ENCODE data around the gene ANK2.

The ANK2 gene

DNA sequence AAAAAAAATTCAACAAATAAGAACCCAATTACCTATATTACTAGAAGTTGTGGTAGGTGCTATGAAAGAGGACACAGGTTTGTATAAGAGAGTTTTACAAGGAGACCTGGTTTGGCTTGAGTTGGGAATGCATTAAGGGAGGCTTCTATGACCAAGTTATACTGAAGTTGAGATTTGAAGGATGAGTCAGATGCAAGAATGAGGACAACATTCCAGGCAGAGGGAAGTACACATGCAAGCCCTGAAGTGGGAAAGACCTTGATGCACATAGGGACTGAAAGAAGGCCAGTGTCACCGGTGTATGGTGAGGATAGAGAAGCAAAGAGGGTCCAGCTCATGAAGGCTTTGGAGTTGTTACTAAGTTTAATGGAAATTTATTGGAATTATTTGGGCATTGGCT, 52.2 kb downstream of the ANK2 start:
- DNase-seq, result no peak

DNA sequence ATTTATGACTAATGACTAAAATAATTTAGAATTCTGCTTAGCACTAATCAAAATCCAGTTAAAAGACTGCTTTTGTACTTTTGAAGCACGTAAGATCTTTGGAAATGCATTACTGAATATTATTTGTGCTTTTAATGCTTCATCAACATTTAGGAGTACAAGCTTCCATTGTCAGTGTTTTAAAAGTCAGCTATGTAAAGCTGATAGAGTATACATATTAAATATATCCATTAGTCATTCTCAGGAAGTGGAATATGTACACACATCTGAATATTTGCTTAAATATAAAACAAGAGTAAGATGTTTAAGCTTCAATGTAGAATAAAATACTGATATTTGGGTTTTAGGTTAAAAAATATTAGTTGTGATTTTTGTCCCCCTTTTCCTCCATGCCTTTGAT, 54.1 kb downstream of the ANK2 start:
- no peak for DNase-seq

DNA sequence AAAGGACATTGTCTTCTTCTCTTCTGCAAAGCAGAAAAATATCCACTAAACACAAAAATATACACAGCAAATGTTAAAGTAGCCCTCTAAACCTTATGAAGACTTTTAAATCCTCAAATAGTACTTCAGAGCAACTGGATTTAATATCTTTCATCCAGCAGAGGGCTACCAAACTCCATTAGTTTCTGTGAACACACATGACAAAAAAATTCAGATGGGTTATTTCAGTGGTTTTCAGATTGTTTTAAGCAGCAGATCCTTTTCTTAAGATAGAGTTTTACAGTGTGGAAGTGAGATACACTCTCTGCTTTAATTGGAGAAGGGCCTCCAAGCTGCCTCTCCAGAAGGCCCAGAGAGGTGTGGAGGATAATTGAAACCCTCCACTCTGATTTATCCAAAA, 56.7 kb downstream of the ANK2 start:
- peak; percentile 35 for DNase-seq

DNA sequence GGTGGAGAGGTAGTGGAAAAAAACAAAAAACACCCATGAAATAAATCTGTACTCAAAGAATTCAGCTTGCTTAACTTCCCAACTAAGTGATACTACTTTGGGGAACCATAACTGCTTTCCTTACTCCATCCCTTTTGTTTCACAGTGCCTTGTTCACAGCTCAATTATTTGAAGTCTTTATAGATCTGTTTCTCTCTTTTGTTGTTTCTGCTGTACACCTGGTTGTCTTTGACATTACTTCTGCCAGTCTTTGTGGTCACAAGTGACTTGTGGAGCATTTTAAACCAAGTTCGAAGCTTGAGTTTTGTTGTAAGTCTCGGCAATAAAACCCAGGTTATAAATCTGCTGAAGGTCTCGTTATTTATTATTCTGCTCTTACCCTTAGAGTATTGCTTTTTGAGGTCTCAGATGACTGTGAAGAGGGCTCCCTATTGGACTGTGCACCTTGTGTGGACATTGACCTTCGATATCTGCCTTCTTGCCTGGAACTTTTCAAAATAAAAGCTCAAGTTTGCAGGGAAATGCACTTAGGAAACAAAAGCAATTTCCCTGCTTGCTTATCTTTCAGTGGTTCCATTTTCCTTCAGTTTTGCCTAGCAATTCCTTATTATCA, 59.8 kb downstream of the ANK2 start:
- DNase-seq, result no peak

DNA sequence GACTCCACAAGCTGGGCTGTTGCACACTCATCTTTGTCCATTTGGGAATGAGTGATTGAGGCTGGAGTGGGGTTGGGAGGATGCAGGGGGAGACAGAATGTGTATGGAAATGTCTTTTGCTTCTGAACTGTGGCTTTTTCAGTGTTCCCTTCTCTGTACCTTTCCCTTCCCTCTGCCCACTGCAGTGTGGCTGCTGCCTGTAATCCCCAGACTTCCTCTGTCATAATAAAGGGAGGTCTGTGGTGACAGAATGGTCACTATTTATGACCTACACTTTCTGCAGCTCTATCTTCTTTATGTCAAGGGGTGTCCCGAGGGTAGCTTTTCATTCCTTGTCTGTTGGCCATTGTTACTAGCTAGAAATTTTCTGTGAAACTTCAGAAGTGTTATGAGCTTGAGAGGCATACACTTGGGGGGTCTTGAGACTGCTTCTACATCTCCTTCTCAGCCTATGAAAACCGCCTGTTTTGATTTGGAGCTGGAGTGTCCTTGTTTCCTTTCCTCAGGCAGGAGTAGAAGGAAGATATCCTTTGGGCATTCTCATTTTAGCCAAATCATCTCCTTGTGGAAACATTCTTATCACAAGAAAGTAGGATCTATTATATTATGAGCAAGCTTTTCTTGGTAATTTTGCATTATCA, 63.0 kb downstream of the ANK2 start:
- DNase-seq, result no peak

DNA sequence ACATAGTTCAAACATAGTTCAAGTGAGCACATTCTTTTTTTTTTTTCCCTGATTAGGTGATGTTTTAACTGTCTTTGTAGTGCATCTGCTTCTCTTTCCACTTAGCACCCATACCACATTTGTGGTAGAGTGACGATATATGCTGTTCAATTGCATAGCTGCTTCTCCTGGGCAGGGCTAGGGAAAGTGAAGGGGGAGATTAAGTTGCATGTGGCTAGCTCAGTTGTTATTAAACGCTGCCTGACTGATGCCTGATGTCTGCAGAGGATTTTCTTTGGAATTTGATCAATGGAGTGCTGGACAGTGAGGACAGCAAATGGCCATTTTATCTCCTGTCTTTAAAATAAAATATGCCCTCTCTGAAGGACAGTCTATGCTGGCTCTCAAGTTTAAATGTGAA, 63.7 kb downstream of the ANK2 start:
- DNase-seq, result no peak

DNA sequence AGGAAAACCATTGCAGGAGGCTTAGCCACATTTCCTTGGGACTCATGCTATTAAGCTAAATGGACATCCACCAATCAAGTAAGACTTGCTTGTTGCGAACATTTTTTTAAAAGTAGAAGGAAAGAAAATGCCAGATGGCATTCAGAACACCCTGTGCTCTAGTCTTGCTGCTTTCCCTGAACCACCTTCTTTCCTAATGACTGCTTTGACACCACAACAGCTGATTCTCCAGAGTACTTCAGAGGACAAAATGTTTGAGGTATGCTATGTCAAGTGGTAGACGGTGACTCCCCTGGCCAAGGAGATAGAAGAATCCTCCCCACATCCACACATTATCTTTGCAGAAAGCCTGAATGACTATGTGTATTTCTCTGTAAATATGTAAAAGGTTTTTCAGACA, 65.4 kb downstream of the ANK2 start:
- DNase-seq, result no peak

DNA sequence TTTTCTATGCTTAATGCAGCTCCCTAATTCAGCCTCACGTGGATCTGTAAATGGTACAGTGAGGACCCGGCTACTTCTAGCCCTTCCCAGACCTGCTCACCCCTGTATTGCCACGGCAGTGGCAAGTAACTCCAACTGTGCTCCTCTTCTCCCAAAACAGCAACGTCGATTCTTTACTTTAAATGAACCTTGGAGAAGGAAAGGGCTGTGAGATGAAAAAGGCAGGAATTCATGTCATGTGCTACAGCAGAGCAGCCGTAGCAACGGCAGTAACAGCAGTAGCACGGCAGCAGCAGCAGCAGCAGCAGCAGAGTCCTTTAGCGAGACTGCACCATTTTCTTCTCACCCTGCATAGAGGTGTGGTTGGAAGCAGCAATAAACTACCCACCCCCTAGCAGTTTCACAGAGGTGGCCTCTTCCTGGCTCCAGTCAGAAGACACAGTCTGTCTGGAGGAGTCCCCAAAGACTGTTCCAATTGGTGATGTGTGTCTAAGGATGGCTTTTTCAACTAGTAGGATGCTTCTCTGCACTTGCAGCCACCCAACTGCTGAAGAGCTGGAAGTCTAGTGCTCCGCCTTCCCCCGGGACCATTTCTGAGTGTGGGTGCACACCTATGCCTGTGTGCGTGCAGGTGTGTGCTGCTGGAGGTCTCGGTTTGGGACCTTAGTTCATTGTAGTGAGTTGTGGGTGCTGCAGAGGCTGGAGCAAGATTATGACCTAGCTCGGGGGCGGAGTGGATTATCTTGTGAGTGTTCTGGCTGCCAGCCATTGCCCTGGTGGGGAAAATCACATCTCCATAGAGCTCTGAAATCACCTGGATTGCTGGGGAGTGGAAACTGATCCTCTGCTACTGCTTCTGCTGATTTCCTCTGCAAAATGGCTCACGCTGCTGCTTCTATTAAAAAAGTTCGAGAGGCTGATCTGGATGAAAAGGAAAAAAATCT, 67.2 kb downstream of the ANK2 start:
- DNase-seq, result no peak

DNA sequence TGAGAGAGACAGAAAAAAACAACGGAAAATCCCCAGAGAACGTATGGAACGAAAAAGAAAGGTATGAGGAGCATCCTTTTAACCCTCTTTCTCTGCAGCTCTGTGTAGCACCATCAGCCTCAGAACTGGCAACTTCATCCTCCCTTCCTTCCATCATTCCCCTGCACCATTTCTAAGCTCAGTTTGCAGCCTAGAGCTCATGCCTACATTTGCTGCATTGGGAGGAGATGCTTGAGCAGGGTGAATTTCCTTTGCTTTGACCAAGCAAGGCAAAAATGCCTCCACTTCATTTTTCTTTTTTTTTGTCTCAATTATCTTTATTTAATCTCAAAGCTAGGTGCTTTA, 67.9 kb downstream of the ANK2 start:
- DNase-seq, result no peak

DNA sequence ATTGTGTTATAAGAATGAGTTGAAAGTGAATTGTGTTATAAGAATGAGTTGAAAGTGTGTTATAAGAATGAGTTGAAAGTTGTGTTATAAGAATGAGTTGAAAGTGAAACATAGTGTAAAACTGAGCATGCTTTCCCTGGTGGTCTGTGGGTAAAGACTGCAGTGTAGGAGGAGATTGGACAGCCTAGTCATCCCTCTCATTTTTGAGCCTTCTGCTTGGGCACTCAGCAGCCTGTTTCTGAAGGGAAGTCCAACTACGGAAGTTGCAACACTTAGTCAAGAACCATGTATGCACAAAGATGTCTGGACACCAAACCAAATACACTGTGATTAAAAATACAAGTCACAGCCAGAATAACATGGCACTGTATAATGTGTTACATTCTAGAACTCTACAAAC, 72.6 kb downstream of the ANK2 start:
- DNase-seq, result no peak

DNA sequence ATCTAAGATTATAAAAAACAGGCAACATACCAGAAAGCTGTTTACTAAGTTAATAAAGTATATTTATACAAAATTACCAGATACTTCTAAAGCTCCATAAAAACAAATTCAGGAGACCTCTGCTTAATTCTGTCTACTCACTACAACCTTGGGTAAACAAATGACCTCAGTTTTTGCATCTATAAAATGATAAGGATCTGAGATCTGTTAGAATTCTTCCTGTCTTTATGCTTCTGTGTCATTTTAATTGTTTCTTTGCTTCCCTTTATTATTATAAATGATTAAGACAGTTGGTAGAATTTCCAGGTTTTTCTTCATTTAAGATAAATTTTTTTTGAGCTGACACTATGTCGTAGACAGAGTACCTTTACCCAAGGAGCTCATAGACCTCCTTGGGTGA, 76.0 kb downstream of the ANK2 start:
- DNase-seq, result no peak

DNA sequence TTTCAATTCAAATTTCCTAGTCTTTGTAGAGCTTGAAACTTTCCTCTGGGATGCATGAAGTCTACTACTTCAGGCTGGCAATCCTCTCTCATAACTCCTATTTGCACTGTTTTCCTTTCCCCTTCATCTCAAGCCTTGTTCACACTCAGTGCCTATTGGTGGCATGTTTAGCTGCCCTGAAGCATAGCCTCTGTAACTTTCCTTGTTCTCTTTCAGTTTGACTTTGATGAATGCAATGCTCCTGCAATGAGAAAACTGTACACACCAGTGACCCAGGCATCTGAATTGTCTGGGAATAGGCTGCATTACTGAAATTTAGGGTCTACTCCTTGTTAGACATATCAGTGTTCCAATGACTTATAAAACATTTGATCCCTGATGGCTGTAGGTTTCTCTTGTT, 81.7 kb downstream of the ANK2 start:
- no peak for DNase-seq

DNA sequence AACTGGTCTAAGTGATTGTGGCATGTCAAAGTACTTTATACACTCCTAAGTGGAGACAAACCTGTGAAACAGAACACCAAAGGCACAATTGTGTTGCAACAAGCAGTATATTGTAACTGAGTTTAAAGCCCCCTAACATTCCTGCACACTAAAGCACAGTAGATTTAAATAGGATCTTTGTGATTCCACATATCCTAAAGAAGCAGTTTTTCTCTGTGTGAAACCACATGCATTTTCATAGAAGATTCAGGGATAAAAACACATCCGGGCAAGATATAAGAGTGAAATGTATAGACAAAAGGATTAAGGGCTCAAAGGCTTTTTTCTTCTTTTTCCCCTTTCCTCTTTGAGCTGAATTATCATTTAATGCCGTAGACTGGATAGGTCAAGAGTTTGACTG, 82.2 kb downstream of the ANK2 start:
- no peak for DNase-seq

DNA sequence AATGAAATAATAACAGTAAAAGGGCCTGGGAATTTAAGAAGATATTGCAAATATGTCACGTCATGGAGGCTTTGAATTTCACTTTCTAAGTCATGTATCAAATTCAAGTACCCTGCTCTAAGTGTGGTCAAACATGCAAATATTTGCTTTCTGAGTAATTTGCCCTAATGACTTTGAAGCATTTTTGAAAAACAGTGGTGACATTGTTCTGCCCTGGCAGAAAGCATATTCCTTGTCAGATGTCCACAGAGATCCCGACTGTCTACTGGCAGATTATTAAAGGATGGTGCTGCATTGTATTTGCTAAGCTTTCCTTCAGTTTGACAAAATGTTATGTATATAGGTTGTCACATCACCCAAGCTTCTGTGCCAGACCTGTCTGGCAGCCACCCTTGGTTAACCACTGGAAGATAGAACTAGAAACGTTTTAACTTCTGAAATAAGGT, 92.5 kb downstream of the ANK2 start:
- no peak for DNase-seq

DNA sequence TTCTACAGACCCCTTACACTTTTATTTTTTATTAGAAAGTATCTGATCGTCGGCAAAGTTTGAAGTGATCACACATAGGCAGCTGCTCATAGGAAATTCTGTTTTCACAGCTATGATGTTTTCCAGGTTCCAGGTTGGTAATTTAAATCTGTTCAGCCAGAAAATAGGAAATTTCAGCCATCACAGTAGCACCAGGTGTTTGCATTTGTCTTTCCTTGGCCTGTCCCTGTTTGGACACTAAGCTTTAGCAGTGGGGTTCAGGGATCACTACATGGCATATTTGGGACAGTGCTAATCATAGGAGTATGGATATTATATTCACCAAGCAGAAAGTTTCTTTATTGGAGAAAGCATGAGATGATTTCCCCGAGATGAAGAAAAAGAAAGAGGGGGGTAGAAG, 92.9 kb downstream of the ANK2 start:
- no peak for DNase-seq

DNA sequence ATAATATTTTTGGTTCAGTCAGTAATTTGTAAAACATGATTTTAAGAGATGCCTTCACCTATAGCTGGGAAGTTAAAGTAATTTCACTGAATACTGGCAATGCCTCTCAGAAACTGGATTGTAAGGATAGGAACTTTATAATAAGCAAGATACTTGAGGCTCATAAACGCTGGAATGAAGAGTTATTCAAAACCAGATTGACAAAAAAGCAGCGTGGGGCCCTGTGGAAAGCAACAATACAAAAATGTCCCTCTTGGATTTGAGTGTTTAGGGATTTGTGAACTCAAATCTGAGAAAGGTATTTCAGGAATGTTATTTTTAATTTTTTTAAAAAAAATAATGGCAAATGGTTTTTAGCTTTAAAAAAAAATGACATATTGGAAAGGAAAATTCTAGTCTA, 94.6 kb downstream of the ANK2 start:
- DNase-seq, result no peak

DNA sequence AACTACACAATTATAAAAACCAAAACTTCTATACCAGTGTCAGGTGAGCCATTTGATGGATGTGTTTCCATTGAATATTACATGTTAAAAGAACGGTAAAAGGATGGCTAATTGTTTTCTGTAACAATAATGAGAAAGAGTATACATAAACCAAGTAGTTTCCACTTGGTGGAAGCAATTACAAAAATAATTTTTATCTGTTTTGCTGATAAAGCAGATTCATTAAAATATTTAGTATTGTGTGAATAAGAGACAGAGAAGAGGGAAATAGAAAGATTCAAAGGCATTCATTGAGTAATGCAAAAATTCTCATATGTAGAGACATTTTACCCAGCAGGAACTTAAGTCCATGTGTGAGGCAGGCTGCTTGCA, 95.7 kb downstream of the ANK2 start:
- no peak for DNase-seq

DNA sequence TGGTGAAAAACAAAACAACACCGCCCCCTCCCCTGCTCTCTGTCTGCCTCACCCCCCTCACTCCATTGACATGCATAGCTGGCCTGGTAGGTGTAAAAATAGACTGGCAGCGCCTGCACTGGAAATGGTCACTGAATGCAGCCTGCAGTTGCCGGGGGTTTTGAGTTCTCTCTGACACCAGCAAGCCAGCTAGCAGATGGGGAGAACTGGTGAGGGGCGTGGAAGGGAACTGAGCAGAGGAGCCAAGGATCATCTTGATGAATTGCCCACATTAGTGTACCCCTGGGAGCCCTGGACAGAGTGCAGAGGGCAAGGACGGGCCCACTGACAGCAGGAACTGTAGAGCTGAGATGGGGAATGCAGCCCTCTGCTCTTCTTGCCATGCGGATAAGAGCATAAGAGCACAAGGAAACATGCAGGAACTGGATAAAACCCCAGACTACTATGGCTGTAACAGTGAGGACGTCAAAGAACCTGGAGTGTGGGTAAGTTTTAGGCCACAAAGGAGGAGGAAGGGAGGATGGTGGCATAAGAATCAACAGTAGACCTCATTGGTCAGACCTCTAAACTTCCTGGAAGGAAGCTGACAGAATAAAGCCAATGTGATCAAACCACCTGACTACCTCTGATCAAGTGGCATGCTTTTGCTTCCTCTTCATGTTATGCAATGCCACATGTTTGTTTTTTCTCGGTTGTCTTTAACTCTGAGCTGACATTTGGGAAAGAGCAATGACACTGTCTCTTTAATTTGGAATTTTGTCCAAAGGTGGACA, 96.3 kb downstream of the ANK2 start:
- peak; percentile 19 for DNase-seq

DNA sequence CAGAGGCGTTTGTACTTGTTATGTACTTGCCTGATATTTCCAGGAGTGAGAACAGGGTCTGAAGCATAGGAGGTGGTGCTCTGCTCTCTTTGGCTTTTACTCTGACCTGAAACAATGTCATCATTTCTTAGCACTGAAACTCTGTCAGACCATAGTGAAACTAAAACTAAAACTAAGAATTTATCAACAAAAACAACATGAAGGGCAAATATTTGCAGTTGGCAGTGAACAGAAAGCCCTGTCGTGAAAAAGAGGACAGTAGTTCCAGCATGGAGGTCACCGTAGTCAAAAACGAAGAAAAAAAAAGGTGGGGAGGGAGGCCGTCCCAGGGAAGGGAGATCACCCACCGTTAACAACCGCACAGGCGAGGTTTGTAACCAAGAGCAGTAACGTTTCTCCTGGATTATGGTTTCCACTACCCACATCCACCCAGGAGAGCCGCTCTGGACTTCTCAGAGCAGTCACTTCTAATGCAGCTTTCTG, 97.5 kb downstream of the ANK2 start:
- DNase-seq, result no peak

DNA sequence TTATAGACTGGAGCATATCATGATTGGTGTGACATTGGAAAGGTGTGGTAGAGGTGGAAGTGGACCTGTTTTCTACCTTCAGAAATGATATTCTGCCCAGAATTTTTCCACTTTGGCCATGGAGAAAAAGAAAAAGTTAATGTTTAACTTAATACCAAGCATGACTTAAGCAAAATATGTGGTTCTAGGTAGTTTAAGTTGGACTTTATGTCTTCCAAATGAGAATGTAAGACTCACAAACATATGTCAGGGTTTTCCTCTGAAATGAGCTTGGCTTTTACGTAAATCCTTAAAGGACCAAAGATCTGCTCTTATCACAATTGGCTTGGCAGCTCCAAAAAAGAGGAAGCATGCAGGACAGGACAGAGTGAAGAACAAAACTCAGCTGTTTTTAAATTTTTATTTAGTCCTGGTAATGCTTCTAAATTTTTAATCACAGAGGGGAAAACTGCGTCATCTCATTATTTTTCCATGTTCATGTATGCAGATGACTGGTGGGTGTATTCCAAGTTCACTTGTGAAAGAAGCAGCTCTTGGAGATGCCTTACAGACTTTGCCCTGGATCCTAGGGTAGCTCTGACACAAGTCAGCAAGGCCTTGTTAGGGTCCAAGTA, 98.2 kb downstream of the ANK2 start:
- DNase-seq, result no peak

DNA sequence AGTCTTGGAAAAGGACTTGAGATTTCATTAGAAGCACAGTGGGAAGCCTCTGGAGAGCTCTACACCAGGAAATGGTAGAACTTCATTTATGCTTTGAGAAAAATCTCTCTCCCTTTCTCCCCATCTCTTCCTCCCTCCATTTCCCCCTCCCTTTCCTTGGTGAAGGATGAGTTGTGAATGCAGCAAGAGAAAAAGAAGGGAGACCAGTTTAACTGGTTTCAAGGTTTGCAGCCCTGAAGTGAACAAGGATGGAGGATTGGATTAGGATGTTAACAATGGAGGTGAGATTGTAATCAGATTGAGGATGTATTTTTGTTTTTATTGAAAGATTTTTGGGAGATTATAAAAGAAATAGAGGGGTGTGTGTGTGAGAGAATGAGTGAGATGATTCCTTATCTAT, 99.5 kb downstream of the ANK2 start:
- no peak for DNase-seq

DNA sequence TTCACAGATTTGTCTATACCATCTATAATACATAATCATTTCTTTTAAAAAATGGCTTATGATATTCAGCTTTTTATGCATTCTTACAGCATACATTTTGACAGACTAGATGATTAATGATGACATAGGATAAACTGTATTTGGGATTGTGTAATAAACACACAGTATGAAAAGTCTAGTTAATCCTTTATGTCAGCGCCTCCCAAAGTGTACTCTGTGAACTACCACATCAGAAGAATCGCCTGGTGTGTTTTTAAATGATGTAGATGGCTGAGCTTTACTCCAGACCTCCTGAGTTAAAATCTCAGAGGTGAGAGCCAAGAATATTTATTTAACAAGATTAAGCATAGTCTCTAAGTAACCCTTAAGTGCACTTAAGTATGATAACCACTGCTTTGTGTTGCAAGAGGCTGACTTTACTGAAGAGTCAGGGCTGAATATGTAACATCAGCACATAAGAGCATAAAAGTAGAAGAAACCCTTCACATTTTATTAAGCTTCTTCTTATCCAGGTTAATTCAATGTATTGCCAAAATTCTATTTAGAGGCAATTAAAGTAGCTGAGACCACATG, 104.2 kb downstream of the ANK2 start:
- no peak for DNase-seq

DNA sequence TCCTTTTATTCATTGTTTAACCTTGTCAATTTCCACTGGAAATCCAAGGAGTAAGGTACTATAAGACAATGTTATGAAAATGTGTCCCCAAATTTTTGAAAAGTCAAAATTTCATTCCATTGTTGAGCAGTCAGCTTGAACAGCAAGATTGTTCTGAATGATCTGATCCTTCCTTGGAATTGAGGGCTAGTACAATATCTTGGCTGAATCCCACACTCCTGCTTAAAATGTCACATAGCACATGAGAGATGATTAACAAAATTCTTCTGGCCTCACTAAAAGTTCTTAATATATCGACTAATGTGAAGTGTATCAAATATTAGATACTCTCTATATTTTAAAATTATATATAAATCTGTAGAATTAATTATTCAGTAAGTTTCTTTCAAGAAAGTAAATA, 104.8 kb downstream of the ANK2 start:
- no peak for DNase-seq

Data from NCI-H1694 (cell line).